Stomach smooth muscle (tissue), 2 donors: ENCODE measurements around the gene ARRB1.
A peak's percentile ranks its signal among the peaks of the same experiment; 100 is the strongest.
"Not testable (repeated sequence)": the region's sequence is repeated elsewhere in the genome, so short reads cannot be mapped to it uniquely, and the experiment has no call there.

ENCODE experiments used
- H3K27ac ChIP-seq: one replicate; pipeline ENCODE4 v1.7.0; 2013; ENCODE audit warnings: mild to moderate bottlenecking, low read length, inconsistent platforms
- H3K27me3 ChIP-seq, 2 donors: one replicate each; pipeline ENCODE4 v1.7.0; 2013; ENCODE audit warnings: low read length in 2 of 2; ENCODE audit not compliant: insufficient read depth in 2 of 2, control insufficient read depth in 1 of 2
- H3K36me3 ChIP-seq, 2 donors: one replicate each; pipeline ENCODE4 v1.7.0; 2013; ENCODE audit warnings: low read length in 2 of 2; ENCODE audit not compliant: control insufficient read depth in 2 of 2, insufficient read depth in 2 of 2
- H3K4me1 ChIP-seq: one replicate; pipeline ENCODE4 v1.7.0; 2013; ENCODE audit warnings: low read length; ENCODE audit not compliant: control insufficient read depth, insufficient read depth
- H3K4me3 ChIP-seq, 2 donors: one replicate each; pipeline ENCODE4 v1.7.0; 2013; ENCODE audit warnings: low read length in 2 of 2
- H3K9ac ChIP-seq, 2 donors: one replicate each; pipeline ENCODE4 v1.7.0; 2013; ENCODE audit warnings: low read length in 2 of 2, mild to moderate bottlenecking in 1 of 2
- H3K9me3 ChIP-seq, 2 donors: one replicate each; pipeline ENCODE4 v1.7.0; 2013; ENCODE audit warnings: low read length in 2 of 2; ENCODE audit not compliant: control insufficient read depth in 2 of 2
- donor health status: healthy.
- donor health status: Pancreatic carcinoma.

ARRB1 gene

GRCh38 chr11:75311858-75312288, 39.6 kb downstream of the ARRB1 start:
- peaks cover 0 to 5% of the 10 kb centered on the region in 2 donors for H3K36me3 ChIP-seq
- peak overlapping the region; percentile 48 to 64 for H3K9ac ChIP-seq
- H3K9me3 ChIP-seq = no peaks in the 10 kb centered on the region
- peaks cover 72% of the 10 kb centered on the region for H3K4me1 ChIP-seq
- H3K4me3 ChIP-seq = peak overlapping the region; percentile 28 to 70
- peak overlapping the region; percentile 75 for H3K27ac ChIP-seq
- no peaks in the 10 kb centered on the region for H3K27me3 ChIP-seq

- Histone ChIP-seq H3K27me3 (no peaks in the 10 kb centered on the region), H3K27ac (peak overlapping the region; percentile 62), H3K36me3 (peaks cover 0 to 8% of the 10 kb centered on the region in 2 donors), H3K4me3 (peak overlapping the region in 1 of 2 donors; percentile 15), H3K9me3 (no peaks in the 10 kb centered on the region), H3K9ac (no peak overlapping the region), H3K4me1 (peaks cover 85% of the 10 kb centered on the region)
Observed at GRCh38 chr11:75308986-75309385, 42.5 kb downstream of the ARRB1 start.

GRCh38 chr11:75308116-75308515, 43.3 kb downstream of the ARRB1 start:
- Histone ChIP-seq H3K9ac (peak overlapping the region in 1 of 2 donors; percentile 13), H3K27me3 (no peaks in the 10 kb centered on the region), H3K27ac (peak overlapping the region; percentile 49), H3K4me3 (no peak overlapping the region), H3K4me1 (peaks cover 82% of the 10 kb centered on the region), H3K36me3 (peaks cover 0 to 8% of the 10 kb centered on the region in 2 donors), H3K9me3 (no peaks in the 10 kb centered on the region)

- no peaks in the 10 kb centered on the region for H3K27me3 ChIP-seq
- H3K9me3 ChIP-seq = no peaks in the 10 kb centered on the region
- H3K36me3 ChIP-seq = peaks cover 0 to 8% of the 10 kb centered on the region in 2 donors
- H3K27ac ChIP-seq = peak overlapping the region; percentile 49
- H3K4me1 ChIP-seq = peaks cover 78% of the 10 kb centered on the region
- no peak overlapping the region for H3K9ac ChIP-seq
- H3K4me3 ChIP-seq = no peak overlapping the region
Observed at GRCh38 chr11:75307058-75307457, 44.4 kb downstream of the ARRB1 start.

GRCh38 chr11:75306529-75306928, 44.9 kb downstream of the ARRB1 start:
- Histone ChIP-seq H3K27ac (no peak overlapping the region), H3K9ac (no peak overlapping the region), H3K4me3 (no peak overlapping the region)

GRCh38 chr11:75305993-75306392, 45.5 kb downstream of the ARRB1 start:
- H3K4me1 ChIP-seq = peaks cover 79% of the 10 kb centered on the region
- H3K27ac ChIP-seq = no peak overlapping the region
- no peaks in the 10 kb centered on the region for H3K9me3 ChIP-seq
- peaks cover 0 to 8% of the 10 kb centered on the region in 2 donors for H3K36me3 ChIP-seq
- H3K9ac ChIP-seq = no peak overlapping the region
- H3K27me3 ChIP-seq = no peaks in the 10 kb centered on the region
- H3K4me3 ChIP-seq = peak overlapping the region in 1 of 2 donors; percentile 22

More at GRCh38 chr11:75306529-75306928, 44.9 kb downstream of the ARRB1 start:
- Histone ChIP-seq H3K36me3 (peaks cover 0 to 8% of the 10 kb centered on the region in 2 donors), H3K9me3 (no peaks in the 10 kb centered on the region), H3K27me3 (no peaks in the 10 kb centered on the region), H3K4me1 (peaks cover 78% of the 10 kb centered on the region)

- no peak overlapping the region for H3K27ac ChIP-seq
- H3K9ac ChIP-seq = no peak overlapping the region
- H3K4me1 ChIP-seq = peaks cover 76% of the 10 kb centered on the region
- no peaks in the 10 kb centered on the region for H3K9me3 ChIP-seq
- peaks cover 0 to 6% of the 10 kb centered on the region in 2 donors for H3K36me3 ChIP-seq
- H3K4me3 ChIP-seq = peak overlapping the region in 1 of 2 donors; percentile 22
- no peaks in the 10 kb centered on the region for H3K27me3 ChIP-seq
Observed at GRCh38 chr11:75305452-75305851, 46.0 kb downstream of the ARRB1 start.

GRCh38 chr11:75304941-75305340, 46.5 kb downstream of the ARRB1 start:
- not testable (repeated sequence) for H3K9ac ChIP-seq, H3K4me3 ChIP-seq, H3K9me3 ChIP-seq, H3K36me3 ChIP-seq, H3K27ac ChIP-seq, H3K27me3 ChIP-seq
- peaks cover 71% of the 10 kb centered on the region for H3K4me1 ChIP-seq

- Histone ChIP-seq H3K27me3 (no peaks in the 10 kb centered on the region), H3K9me3 (no peaks in the 10 kb centered on the region), H3K27ac (no peak overlapping the region), H3K36me3 (peaks cover 0 to 3% of the 10 kb centered on the region in 2 donors), H3K4me1 (peaks cover 58% of the 10 kb centered on the region), H3K4me3 (no peak overlapping the region), H3K9ac (no peak overlapping the region)
Observed at GRCh38 chr11:75303544-75304224, 47.8 kb downstream of the ARRB1 start.

GRCh38 chr11:75302371-75302770, 49.1 kb downstream of the ARRB1 start:
- Histone ChIP-seq H3K9me3 (no peaks in the 10 kb centered on the region), H3K9ac (no peak overlapping the region), H3K27ac (peak overlapping the region; percentile 53), H3K36me3 (peaks cover 0 to 3% of the 10 kb centered on the region in 2 donors), H3K4me1 (peaks cover 46% of the 10 kb centered on the region), H3K27me3 (no peaks in the 10 kb centered on the region), H3K4me3 (peak overlapping the region in 1 of 2 donors; percentile 22)
